DMS53 (cell line): ENCODE results near the gene F10.

ENCODE experiments used
- DNase-seq: peaks from one replicate; lab custom pipeline; 2025; lab: John Stamatoyannopoulos, UW

The F10 gene

DNA sequence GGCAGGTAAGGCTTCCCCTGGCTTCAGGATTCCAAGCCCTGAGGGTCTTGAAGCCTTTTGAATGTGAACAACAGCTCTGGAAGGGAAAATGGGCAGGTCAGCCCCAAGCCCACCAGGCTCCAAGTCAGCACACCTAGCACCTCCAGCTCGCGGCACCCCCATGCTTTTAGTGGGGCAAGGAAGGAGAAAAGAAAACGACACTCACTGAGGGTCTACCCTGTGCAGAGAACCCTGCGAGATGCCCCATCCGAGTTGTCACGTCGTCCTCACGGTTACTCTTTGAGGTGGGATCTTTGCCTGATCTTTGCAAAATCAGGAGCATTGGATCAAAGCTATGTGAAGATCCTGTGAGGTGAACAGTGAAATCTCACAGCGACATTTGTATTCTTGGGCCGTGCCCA lies 5.7 kb upstream of the F10 start:
- DNase-seq = no peak

DNA sequence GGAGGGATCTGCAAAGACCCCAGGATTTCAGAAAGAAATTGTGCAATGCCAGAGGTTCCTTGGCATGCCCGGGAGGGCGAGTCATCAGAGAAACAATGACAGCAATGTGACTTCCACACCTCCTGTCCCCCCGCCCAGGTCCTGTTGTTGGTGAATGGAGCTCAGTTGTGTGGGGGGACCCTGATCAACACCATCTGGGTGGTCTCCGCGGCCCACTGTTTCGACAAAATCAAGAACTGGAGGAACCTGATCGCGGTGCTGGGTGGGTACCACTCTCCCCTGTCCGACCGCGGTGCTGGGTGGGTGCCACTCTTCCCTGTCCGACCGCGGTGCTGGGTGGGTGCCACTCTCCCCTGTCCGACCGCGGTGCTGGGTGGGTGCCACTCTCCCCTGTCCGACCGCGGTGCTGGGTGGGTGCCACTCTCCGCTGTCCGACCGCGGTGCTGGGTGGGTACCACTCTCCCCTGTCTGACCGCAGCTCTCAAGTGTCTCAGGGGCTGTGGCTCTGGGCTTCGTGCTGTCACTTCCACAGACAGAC lies 5.2 kb upstream of the F10 start:
- DNase-seq = no peak

DNA sequence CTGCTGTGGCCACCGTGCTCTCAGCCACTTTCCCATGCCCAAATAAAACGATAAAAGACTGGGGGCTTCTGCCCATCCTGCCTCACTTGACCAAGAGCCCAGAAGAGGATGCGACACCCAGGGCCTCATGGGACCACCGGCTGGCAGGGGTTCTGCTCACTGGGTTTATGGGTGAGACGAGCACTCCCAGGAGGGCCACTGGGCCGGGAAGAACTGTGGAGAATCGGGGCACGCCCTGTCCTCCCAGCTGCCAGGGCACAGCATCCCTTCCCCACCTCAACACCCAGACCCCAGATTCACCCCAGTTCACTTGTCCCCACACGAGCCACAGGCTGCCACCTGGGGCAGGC lies 4.7 kb upstream of the F10 start:
- DNase-seq = no peak

DNA sequence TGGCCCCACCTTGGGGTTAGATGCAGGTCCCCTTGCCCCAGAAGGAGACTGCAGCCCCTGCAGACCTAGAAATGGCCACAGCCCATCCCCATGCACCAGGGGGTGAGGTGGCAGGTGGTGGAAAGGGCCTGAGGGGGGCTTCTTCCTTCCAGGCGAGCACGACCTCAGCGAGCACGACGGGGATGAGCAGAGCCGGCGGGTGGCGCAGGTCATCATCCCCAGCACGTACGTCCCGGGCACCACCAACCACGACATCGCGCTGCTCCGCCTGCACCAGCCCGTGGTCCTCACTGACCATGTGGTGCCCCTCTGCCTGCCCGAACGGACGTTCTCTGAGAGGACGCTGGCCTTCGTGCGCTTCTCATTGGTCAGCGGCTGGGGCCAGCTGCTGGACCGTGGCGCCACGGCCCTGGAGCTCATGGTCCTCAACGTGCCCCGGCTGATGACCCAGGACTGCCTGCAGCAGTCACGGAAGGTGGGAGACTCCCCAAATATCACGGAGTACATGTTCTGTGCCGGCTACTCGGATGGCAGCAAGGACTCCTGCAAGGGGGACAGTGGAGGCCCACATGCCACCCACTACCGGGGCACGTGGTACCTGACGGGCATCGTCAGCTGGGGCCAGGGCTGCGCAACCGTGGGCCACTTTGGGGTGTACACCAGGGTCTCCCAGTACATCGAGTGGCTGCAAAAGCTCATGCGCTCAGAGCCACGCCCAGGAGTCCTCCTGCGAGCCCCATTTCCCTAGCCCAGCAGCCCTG lies 4.2 kb upstream of the F10 start:
- no peak for DNase-seq

DNA sequence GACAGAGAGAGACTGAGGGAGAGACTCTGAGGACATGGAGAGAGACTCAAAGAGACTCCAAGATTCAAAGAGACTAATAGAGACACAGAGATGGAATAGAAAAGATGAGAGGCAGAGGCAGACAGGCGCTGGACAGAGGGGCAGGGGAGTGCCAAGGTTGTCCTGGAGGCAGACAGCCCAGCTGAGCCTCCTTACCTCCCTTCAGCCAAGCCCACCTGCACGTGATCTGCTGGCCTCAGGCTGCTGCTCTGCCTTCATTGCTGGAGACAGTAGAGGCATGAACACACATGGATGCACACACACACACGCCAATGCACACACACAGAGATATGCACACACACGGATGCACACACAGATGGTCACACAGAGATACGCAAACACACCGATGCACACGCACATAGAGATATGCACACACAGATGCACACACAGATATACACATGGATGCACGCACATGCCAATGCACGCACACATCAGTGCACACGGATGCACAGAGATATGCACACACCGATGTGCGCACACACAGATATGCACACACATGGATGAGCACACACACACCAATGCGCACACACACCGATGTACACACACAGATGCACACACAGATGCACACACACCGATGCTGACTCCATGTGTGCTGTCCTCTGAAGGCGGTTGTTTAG lies 3.3 kb upstream of the F10 start:
- DNase-seq = no peak

DNA sequence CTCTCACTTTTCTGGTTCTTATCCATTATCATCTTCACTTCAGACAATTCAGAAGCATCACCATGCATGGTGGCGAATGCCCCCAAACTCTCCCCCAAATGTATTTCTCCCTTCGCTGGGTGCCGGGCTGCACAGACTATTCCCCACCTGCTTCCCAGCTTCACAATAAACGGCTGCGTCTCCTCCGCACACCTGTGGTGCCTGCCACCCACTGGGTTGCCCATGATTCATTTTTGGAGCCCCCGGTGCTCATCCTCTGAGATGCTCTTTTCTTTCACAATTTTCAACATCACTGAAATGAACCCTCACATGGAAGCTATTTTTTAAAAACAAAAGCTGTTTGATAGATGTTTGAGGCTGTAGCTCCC lies 2.8 kb upstream of the F10 start:
- DNase-seq = no peak

DNA sequence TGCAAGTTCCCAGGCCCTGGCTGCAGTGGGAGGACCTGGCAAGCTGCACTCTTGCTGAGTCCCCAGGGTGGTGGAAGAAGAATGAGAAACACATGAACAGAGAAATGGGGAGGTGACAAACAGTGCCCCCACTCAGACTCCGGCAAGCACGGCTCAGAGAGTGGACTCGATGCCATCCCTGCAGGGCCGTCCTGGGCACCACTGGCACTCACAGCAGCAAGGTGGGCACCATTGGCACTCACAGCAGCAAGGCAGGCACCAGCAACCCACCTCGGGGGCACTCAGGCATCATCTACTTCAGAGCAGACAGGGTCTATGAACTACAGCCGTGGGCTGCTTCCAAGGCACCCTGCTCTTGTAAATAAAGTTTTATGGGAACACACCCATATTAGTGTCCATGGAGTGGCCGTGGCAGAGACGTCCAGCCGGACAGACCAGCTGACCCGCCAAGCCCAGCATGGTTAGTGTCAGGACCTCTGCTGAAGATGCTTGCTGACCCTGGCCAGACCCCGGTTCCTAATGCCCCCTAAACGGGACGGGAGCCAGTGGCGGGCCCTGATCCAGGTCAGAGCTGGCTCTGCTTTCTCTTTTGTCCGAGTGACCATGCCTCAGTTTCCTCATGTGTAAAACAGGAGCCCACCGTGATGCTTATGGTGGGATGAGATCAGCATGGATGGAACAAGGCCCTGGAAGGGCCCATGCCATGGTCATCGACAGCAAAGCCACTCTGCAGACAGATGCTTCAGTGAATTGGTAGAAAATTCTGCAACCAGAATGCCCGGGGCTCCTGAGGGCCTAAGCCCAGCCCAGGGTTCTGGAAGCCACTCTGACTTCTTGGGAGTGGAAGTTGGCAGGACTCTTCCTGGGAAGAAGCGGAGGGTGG lies 2.1 kb upstream of the F10 start:
- DNase-seq = no peak

DNA sequence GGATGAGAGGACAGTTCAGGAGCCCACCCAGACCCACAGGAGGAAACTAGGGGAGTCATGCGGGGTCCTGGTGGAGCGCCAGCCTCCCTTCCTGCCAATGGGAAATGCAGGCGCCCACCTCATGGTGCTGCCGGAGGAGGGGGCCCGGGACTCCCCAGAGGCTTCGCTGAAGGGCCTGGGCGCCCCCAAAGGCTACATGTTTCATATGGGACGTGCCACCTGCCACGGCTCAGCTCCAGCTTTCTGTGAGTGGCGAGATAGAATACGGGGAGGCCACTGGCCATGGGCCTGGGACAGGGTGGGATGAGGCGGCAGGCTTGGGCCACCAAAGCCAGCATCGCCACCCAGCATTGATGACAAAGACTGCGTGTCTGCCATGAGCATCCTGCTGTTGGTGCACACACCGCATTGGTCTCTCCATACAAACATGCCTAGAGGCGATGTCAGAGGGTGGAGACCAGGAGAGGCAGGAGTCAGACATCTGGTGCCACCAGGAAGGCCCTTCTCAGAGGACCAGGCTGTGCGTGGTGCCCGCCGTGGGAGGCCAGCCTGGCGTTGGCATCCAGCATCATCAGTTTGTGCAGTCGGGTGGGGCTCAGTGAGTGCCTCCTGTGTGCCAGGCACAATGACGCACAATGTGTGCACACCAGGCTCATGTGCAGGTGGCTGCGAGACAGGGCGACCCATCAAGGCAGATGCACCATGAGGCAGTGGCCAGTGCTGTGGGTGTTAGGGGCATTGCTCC lies 1.2 kb upstream of the F10 start:
- no peak for DNase-seq

DNA sequence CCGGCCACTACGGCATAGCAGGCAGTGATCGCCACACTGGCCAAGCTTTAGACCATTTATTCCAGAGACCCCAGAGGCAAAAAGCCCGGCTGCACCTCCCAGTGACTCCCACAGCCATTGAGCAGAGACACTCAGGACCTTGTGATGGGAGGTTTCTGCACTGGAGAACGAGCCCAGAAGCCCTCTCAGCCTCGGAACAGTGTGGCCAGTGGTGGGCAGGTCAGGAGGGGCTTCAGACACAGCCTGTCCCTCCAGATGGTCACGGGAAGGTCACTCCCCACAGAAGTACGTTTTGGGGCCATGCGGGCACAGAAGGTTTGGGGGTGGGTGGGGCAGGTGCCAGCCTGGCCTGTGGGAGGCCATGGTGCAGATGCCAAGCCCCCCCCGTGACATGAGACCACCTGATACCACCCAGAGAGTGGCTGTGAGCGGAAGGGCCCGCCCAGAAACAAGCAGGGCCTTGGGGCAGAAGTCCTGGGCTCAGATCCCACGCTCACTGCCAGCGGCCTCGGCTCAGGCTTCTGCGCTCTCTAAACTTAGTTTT lies 599 bp upstream of the F10 start:
- no peak for DNase-seq

DNA sequence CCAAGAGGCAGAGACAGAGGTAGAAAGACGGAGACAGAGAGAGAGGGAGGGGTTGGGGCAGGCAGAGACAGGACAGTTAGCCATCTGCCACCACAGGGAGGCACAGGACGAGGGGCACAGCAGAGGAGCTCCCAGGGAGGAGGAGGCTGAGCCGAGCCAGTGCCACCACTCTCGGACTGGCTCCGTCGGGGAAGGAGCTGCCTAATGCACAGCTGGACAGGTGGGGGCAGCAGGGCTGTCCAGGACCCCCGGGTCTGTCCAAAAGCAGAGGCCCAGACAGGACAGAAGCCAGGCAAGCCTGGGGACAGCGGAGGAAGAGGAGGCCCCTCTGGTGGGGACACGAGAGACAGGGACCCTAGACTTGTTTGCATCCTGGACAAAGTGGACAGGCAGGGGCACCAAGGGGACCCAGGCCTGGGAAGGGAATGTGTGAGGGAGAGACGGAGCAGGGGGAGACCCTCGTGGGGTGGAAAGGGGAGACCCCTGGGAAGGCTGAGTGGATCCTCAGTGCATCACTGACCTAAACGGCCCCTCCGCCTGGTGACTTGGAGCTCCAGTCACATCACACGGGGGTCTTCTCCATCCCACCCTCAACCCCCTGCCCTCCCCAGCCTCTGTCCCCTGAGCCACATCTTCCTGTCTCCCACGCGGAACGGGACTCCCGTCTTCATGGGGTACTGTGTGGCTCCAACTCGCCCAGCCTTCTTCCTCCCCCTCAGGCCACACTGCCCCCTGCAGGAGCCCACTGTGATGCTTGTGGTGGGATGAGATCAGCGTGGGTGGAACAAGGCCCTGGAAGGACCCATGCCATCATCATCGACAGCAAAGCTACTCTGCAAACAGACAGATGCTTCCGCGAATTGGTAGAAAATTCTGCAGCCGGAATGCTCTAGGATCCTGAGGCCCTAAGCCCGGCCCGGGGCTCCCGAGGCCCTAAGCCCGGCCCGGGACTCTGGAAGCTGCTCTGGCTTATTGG lies 915 bp downstream of the F10 start:
- DNase-seq = peak; percentile 2

DNA sequence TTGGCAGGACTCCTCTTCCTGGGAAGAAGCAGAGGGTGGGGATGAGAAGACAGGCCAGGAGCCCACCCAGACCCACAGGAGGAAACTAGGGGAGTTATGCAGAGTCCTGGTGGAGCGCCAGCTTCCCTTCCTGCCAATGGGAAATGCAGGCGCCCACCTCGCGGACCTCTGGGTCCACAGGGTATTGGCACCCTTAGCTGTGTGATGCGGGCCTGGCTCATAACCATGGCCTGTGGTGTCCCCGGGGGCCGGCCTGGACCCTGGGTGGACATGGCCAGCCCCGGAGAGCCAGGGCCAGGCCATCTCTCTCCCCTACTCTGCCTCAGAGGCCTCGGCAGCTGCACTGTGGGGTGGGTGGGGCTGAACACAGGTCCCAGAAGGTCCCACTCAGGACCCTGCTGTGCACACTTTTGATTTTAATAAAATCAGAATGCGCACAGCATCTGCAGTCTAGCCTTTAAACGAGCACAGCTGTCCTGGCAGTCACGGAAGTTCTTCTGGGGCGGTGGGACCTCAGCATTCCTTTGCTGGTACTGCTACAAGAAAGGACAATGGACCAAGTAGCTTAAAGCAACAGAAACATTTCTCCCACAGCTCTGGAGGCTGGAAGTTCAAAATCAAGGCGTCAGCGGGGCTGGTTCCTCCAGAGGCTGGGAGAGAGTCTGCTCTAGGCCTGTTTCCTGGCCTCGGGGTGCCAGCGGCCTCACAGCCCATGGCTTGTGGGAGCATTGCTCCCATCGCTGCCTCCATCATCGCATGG lies 1.8 kb downstream of the F10 start:
- DNase-seq = no peak

DNA sequence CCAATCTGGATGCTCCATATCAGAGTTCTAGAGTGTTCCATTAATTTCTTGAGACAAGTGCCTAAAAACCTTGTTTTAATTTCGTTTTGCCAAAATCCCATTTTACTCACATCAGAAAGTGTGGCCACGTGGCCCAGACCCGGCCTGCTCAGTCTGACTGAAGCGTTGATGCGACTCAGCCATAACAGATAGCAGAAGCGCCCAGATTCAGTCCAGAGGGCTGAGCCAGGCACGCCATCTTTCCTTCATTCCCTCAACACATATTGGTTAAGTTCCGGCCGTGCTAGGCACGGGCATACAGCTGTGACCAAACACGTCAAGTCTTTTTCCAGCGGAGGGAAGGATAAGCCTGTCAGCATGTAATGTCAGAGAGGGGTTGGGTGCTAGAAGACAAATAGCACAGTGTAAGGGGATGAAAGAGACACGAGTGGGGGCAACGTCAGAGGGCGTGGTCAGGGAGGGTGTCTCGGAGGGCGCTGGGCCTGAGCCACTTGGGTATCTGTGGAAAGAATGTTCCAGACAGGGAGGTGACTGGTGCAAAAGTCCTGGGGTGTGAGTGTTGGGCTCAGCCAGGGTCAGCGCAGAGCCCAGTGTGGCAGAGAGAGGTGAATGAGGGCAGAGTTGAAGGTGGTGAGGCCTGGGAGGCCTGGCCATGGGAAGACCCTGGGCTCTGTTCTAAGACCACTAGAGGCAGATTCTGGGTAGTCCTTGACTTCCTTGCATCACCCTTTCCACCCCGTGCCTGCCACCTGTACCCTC lies 3.1 kb downstream of the F10 start:
- DNase-seq = no peak

DNA sequence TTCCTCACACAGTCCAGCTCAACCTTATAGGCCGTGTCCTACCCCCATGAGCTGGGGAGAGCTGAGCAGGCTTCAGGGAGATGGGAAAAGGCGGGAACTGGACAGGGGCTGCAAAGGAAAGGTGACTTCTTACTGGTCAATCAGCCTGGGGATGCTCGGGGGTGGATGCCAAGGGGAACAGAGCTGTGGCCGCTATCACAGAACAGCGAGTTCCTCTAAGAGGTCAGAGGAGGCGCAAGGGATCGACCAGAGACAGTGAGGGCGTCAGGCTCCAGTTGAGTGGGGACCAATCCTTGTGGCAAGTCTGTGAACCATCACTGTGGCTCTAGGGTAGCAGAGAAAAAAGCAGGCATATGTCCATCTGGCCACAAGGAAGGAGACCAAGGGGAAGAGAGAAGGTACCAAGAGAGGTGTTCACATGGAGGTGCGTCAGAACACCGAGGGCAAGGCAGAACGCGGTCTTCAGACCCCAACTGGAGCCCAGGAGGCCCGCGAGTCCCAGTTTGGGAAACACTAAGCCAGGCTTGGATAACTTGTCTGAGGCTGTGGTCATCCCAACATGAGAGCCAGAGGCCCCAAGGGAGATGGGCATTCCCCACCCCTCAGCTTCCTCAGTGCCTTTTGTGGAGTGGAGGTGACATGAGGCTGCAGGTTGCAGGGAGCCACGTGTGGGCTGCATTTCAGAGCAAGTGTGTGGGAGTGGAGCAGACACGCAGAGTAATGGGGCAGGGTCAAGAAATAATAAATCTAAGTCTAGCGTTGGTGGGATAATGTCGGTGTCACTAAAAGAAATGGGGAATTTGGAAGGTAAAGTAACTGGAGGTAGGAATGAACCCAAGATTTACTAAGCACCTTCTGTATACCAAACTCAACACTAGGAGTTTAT lies 3.9 kb downstream of the F10 start:
- DNase-seq = no peak

DNA sequence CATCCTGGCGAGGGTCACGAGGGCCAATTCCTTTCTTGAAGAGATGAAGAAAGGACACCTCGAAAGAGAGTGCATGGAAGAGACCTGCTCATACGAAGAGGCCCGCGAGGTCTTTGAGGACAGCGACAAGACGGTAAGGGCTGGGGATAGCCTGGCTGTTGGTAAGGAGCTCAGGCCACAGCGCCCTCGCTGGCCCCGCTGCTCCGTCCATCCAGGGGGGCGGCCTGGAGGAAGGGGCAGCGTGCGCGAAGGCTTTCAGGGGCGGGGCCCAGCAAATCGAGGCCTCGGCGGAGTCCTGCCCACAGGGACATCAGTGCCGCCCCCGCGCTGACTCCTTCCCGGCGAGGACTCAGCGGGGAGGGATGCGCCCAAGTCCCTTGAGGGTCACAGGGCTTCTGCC lies 6.9 kb downstream of the F10 start:
- no peak for DNase-seq

DNA sequence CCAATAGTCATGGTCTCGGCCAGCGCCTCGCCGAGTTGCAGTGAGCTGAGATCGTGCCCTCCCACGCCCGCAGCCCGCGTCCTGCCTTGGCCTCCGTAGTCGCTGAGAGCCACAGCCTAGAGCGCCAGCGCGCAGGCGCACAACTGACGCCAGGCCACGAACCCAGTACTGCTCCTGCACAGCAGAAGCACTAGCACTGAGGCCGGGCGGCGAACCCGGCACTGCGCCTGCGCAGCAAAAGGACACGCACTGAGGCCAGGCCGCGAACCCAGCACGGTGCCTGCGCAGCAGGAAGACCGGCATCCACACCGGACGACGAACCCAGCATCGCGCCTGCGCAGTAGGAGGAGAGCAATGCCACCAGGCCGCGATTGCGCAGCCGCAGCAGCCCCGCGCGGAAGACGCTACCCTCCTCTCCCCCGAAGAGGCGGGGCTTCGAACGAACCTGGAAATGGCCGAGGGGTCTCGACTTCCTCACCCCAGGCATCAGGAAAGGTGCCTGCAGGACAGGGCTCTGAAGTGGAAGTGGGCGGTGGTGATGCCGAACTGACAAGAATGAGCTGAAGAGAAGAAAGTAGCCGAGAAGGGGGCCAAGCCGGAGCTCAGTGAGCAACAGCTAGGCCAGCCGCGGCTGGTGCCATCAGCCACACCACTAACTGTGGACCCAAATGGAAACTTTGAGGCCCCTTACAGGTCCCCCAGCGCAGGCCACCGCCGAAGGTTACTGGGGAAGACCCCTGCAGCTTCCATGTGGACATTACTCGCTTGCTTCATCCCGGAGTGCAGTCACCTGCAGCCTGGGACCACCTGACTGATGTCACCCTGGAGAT lies 7.5 kb downstream of the F10 start:
- DNase-seq = no peak

DNA sequence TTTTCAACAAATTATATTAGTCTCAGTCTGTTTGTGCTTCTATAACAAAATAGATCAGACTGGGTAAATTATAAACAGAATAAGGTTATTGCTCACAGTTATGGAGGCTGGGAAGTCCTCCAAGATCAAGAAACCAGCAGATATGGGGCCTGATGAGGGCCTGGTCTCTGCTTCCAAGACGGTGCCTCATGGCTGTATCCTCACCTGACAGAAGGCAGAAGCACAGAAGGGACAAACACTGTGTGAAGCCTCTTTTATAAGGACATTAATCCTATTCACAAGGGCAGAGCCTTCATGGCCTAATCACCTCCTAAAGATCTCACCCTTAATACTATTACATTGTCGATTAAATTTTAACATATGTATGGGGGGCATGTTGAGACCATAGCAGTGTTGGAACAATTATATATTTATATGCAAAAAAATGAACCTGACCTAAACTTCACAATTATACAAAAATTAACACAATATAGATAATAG lies 12.7 kb downstream of the F10 start:
- no peak for DNase-seq

DNA sequence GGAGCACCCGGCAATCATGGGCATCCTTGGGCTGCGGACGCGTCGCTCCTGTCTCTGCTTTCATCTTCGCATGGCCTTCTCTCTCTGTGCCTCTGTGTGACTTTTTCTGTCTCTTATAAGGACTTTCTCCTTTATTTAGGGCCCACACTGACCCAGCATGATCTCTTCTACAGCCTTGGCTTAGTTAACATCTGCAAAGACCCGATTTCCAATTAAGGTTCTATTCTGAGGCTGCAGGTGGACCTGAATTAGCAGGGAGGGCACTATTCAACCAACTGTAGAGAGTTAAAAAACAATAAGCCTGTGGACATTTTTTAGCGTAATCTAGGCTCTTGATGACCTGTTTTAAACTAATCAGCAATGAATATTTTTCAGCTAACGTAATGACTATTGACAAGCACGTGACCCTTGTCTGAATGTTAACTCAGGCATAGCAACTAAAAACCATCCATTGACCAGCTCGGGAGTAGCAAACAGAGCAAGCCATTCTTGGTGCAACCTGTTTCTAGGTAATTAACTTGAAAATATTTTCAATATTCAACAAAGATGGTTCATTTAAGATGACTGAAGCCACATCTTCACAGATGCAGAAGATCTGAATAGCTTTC lies 15.2 kb downstream of the F10 start:
- DNase-seq = no peak
